Transverse colon (tissue), 4 donors: ENCODE measurements around the gene WDHD1. TPM values are rescaled to one million over a fixed set of nuclear protein-coding genes. Genes with fewer than 3 reads are reported as not detected.

Experiments
- DNase-seq: peaks from one replicate; pipeline ENCODE4 v3.0.0-alpha.2; 2019
- H3K27ac ChIP-seq, 4 donors: fragments of 200-600 bp; sonication (generic); 2 replicates each; pipeline ENCODE4 v1.5.1; 2016 to 2018; ENCODE audit warnings: inconsistent platforms in 4 of 4
- H3K27me3 ChIP-seq: fragments of 200-600 bp; sonication (generic); 2 replicates; pipeline ENCODE4 v1.5.1; 2017; ENCODE audit warnings: inconsistent platforms
- H3K36me3 ChIP-seq, 4 donors: fragments of 200-600 bp; sonication (generic); 2 replicates each; pipeline ENCODE4 v1.5.1; 2017 to 2019; ENCODE audit warnings: inconsistent platforms in 4 of 4
- H3K4me1 ChIP-seq, 4 donors: fragments of 200-600 bp; sonication (generic); 2 replicates each; pipeline ENCODE4 v1.5.1; 2017 to 2020; ENCODE audit warnings: inconsistent platforms in 4 of 4
- H3K4me3 ChIP-seq, 4 donors: fragments of 200-600 bp; sonication (generic); 1 replicate in 1 of 4; 2 replicates in 3 of 4; pipeline versions ENCODE4 v1.5.1 to v1.6.1; 2017 to 2019; ENCODE audit warnings: inconsistent platforms in 4 of 4
- H3K9me3 ChIP-seq, 2 donors: fragments of 200-600 bp; sonication (generic); 2 replicates each; pipeline ENCODE4 v1.5.1; 2017 to 2019; ENCODE audit warnings: inconsistent platforms in 2 of 2
- CTCF ChIP-seq, 5 experiments: fragments of 200-600 bp in 3 of 5; fragments of 450-650 bp in 2 of 5; sonication (generic) in 3 of 5; IDR thresholded peaks; 1 replicate in 2 of 5; 2 replicates in 3 of 5; pipeline ENCODE4 v1.5.1; 2016 to 2017; ENCODE audit warnings: antibody characterized with exemption in 5 of 5, inconsistent platforms in 3 of 5, mild to moderate bottlenecking in 2 of 5, moderate library complexity in 1 of 5
- EP300 ChIP-seq: sonication (generic); formaldehyde crosslinking; IDR thresholded peaks from one replicate; pipeline ENCODE4 v1.6.1; 2017; ENCODE audit warnings: antibody characterized with exemption, low read depth
- POLR2A ChIP-seq: fragments of 450-650 bp; IDR thresholded peaks from one replicate; pipeline ENCODE4 v1.6.1; 2016; ENCODE audit warnings: antibody characterized with exemption, mild to moderate bottlenecking, moderate library complexity
- POLR2AphosphoS5 ChIP-seq, 3 donors: sonication (generic); formaldehyde crosslinking; IDR thresholded peaks; one replicate each; pipeline ENCODE4 v1.6.1; 2016; ENCODE audit warnings: antibody characterized with exemption in 3 of 3
- WGBS, 2 donors: methylation state at CpG; one replicate each; pipeline ENCODE4 v1.1.5; 2018; ENCODE audit warnings: low coverage in 1 of 2; 5-methylcytosine and 5-hydroxymethylcytosine counted together
- in situ Hi-C, 4 donors: fragments of 200-750 bp; cut with MboI; loops; one replicate each; pipeline versions ENCODE4 v1.15.0 to v1.15.1; 2017; ENCODE audit warnings: low sequenced_read_pairs in 3 of 4, low pct_ligation_motif_present in 1 of 4, low pct_unique_long_range_greater_than_20kb in 1 of 4
- intact Hi-C: fragments of 100-400 bp; cut with DNase I; formaldehyde crosslinking; loops from one replicate; pipeline ENCODE4 v1.15.1; 2023; ENCODE audit warnings: low total_unique reads
- total RNA-seq, 4 donors: library from RNA; depleted of rRNA; stranded (reverse); fragments of >200 nt; gene quantifications; one replicate each; pipeline ENCODE4 v1.1.0, GENCODE V29; 2016

The WDHD1 gene
- total RNA-seq, 4 donors from 2014 or later, result 0.20 to 1.2 (median 1.1) TPM; not detected in 1

GRCh38 chr14:54890788-54891187 lies 136.1 kb downstream of the WDHD1 start:
- 86 to 100% methylated on average over 1 of the region's 1 CpG for WGBS, 2 donors
- intact Hi-C loops, result no loop called here
- no peak for DNase-seq
- no peaks in the 10 kb centered on the region for H3K9me3 ChIP-seq
- H3K27me3 ChIP-seq, result no peaks in the 10 kb centered on the region
- no peak overlapping the region for H3K4me3 ChIP-seq
- TF ChIP-seq POLR2AphosphoS5 (IDR thresholded peaks at IDR 0.05) (no peak), POLR2A (no peak), CTCF (IDR thresholded peaks at IDR 0.05) (no peak), EP300 (no peak)
- H3K36me3 ChIP-seq, result no peaks in the 10 kb centered on the region
- in situ Hi-C loops, result no loop called here
- H3K27ac ChIP-seq, result no peak overlapping the region
- H3K4me1 ChIP-seq, result peaks cover 0 to 10% (median 5%) of the 10 kb centered on the region in 4 donors

- intact Hi-C loops (no loop called here), in situ Hi-C loops (no loop called here)
- no peak for TF ChIP-seq EP300
- TF ChIP-seq POLR2A, result no peak
- TF ChIP-seq POLR2AphosphoS5 (IDR thresholded peaks at IDR 0.05), result no peak
- no peak for TF ChIP-seq CTCF (IDR thresholded peaks at IDR 0.05)
- Histone ChIP-seq H3K4me1 (peaks cover 0 to 10% (median 5%) of the 10 kb centered on the region in 4 donors), H3K27ac (no peak overlapping the region), H3K4me3 (no peak overlapping the region), H3K27me3 (no peaks in the 10 kb centered on the region), H3K9me3 (no peaks in the 10 kb centered on the region), H3K36me3 (no peaks in the 10 kb centered on the region)
- DNase-seq, result no peak
- WGBS, 2 donors, result 88 to 91% methylated on average over 5 to 8 of the region's 8 CpGs
Measured at GRCh38 chr14:54889919-54890318, 137.0 kb downstream of the WDHD1 start.

Other genes starting within 250 kb of the WDHD1 start
- 10 to 100 TPM; 24.3 to 43.4 (median 28.3) TPM for gene GCH1, start 124.3 kb downstream of the WDHD1 start, total RNA-seq
- gene SOCS4, start 137 bp upstream of the WDHD1 start, total RNA-seq, result 10 to 100 TPM in 3 of 4 donors, 1 to 10 TPM in 1; 6.4 to 17.3 (median 12.1) TPM
- gene MAPK1IP1L, start 24.5 kb upstream of the WDHD1 start, total RNA-seq, result 10 to 100 TPM; 50.2 to 96.9 (median 57.6) TPM
- gene LGALS3, start 102.2 kb upstream of the WDHD1 start, total RNA-seq, result 1,000 to 10,000 TPM in 3 of 4 donors, 100 to 1,000 TPM in 1; 388 to 2,805 (median 1,702) TPM
- 10 to 100 TPM in 1 of 4 donors, 1 to 10 TPM in 2, under 1 TPM in 1; 0.82 to 11.5 (median 1.3) TPM for gene DLGAP5, start 164.5 kb upstream of the WDHD1 start, total RNA-seq
- 100 to 1,000 TPM in 2 of 4 donors, 10 to 100 TPM in 2; 34.2 to 129 (median 99.4) TPM for gene FBXO34, start 244.3 kb upstream of the WDHD1 start, total RNA-seq